Cardiac fibroblast (primary cell): ENCODE results near the gene ACTN3.
"Not testable (repeated sequence)": the region's sequence is repeated elsewhere in the genome, so short reads cannot be mapped to it uniquely, and the experiment has no call there.

Source experiments
- DNase-seq, 2 donors: peaks; one replicate each; pipeline versions ENCODE4 v3.0.0 to v3.0.0-alpha.2; 2010; ENCODE audit warnings: low read depth in 2 of 2
- H3K4me3 ChIP-seq, 2 donors: replicated peaks in 1 of 2; 1 replicate in 1 of 2; 2 replicates in 1 of 2; pipeline ENCODE4 v1.5.1; 2011; ENCODE audit warnings: low read depth in 2 of 2, low read length in 2 of 2, mild to moderate bottlenecking in 2 of 2, moderate library complexity in 1 of 2
- CTCF ChIP-seq: IDR thresholded peaks from one replicate; pipeline ENCODE4 v1.5.1; 2011; ENCODE audit warnings: low read depth, mild to moderate bottlenecking, low read length, inconsistent platforms

The ACTN3 gene

DNA sequence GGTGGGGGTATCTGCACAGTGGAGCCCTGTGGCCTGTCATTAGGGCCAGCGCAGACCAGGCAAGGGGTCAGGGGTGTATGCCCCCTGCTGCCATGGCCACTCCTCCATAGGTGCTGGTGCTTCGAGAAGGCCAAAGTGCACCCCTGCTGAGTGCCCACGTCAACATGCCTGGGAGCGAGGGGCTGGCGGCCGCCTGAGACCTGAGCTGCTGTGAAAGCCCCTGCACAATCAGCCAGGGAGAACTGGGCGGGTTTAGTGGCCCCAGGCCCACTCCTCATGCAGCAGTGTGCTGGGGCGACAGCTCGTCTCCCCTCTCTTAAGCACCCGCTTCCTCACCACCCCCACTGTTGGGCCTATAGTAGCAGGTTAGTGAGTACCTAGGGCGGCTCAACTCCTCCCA lies 14.9 kb upstream of the ACTN3 start:
- no peak overlapping the region for H3K4me3 ChIP-seq
- no peak for TF ChIP-seq CTCF
- DNase-seq, result no peak

DNA sequence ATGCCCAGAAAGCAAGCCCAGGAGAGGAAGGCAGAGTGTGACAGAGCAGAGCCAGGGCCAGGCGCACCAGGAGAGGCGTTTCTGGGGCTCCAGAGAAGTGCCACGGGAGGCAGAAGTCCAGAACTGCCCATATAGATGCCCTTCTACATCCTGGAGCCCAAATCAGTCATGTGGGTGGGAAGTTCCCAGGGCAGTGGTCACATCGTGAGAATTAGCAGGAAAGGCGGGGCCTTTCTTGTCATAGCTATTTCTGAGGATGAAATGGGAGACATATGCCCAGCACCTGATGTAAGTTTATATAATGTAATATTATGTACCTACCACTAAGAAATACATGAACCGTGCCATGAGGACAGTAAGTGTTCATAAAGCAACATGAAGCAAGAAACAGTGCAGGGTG lies 13.9 kb upstream of the ACTN3 start:
- no peak for TF ChIP-seq CTCF
- no peak for DNase-seq
- H3K4me3 ChIP-seq, result no peak overlapping the region

DNA sequence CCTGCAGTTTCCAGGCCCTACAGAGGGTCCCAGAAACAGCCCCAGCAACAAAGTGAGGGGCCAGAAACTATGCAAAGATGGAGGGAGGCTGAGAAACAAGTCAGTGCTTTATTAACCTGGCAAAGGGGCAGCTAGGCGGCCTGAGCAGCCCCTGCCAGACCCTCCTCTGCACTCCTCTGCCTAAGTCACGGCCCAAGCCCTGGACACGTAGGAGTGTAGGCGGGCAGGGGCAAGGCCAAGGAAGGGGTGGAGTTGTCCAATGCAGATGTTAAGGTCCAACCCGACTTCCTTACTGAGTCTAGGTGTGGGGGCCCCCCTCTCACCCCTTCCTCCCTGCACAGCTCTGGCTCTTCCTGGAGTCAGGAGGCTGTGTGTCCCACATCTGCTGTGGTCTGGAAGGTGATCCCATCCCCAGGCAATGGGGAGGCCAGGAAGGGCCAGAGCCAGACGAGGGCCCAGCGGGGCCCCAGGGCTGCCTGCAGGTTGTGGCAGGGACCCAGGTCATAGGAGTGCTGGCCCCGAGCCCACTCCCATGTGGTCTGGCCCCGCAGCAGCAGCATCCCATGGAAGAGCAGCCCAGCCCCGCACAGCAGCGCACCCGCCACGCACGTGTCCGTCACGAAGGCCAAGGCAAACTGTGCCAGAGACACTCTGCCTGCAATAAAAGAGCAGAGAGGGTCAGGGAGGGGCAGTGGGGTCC lies 7.4 kb upstream of the ACTN3 start:
- no peak for TF ChIP-seq CTCF
- H3K4me3 ChIP-seq, result no peak overlapping the region
- DNase-seq, result no peak

GRCh38 chr11:66539870-66540213 lies 6.9 kb upstream of the ACTN3 start:
- no peak overlapping the region for H3K4me3 ChIP-seq
- DNase-seq, result no peak
- TF ChIP-seq CTCF, result no peak

DNA sequence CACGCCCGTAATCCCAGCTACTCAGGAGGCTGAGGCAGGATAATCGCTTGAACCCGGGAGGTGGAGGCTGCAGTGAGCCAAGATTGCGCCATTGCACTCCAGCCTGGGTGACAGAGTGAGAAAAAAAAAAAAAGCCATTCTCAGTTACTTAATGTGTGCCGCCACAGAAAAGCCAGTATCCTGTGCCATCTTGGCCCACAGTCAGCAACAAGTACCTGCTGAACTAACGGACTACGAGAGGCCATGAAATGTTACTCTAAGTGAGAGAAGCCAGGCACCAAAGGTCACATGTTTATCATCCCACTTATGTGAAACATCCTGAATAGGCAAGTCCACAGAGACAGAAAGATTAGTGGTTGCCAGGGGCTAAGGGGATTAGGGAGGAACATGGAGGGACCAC lies 6.1 kb upstream of the ACTN3 start:
- H3K4me3 ChIP-seq, DNase-seq: not testable (repeated sequence)

GRCh38 chr11:66541892-66542291 lies 4.8 kb upstream of the ACTN3 start:
- no peak overlapping the region for H3K4me3 ChIP-seq
- no peak for DNase-seq
- no peak for TF ChIP-seq CTCF

GRCh38 chr11:66542362-66542761 lies 4.3 kb upstream of the ACTN3 start:
- H3K4me3 ChIP-seq, result no peak overlapping the region
- no peak for TF ChIP-seq CTCF
- DNase-seq, result peak; percentile 19 to 37
